Panc1 (cell line): ENCODE data around the gene NEO1.

Source experiments
- POLR2AphosphoS5 ChIP-seq: IDR thresholded peaks from 2 replicates; pipeline ENCODE4 v1.6.1; 2012; ENCODE audit warnings: mild to moderate bottlenecking, low read depth, low read length, moderate library complexity
- REST ChIP-seq, 2 experiments: IDR thresholded peaks; 2 replicates each; pipeline ENCODE4 v1.6.1; 2011 to 2012; ENCODE audit warnings: low read depth in 2 of 2, control low read depth in 1 of 2, low read length in 1 of 2, mild to moderate bottlenecking in 1 of 2, moderate library complexity in 1 of 2; ENCODE audit not compliant: insufficient read depth in 1 of 2
- SIN3A ChIP-seq: IDR thresholded peaks from 2 replicates; pipeline ENCODE4 v1.6.1; 2012; ENCODE audit warnings: low read depth, mild to moderate bottlenecking, low read length, moderate library complexity, borderline replicate concordance; ENCODE audit not compliant: insufficient read depth
- TCF7L2 ChIP-seq: IDR thresholded peaks from 2 replicates; pipeline ENCODE4 v1.6.1; 2011; ENCODE audit warnings: mild to moderate bottlenecking, low read depth, low read length, inconsistent platforms
- TF ChIP-seq, protein P1 (sequence below): fragments of 450-650 bp; IDR thresholded peaks from 2 replicates; pipeline ENCODE4 v1.5.1; 2017; ENCODE audit warnings: mild to moderate bottlenecking

DNA sequence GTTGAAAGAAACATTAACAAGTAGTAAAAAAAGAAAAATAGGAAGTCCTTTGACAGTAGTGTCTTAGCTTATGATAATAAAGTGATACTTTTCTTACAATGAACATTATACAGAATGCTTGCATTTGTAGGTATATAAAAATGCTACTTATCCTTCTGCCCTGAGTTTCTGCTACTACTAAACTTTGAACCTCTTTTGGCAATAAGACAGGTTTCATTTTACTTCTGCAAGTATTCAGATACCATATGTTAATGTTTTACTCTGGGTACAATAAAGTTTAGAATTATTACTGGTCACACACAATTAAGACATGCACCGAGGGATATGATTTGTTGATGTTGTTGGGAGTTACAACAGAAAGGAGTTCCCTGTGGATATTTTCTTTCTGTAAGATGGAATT is 57.9 kb downstream of the NEO1 start:
- TF ChIP-seq, protein P1, sequence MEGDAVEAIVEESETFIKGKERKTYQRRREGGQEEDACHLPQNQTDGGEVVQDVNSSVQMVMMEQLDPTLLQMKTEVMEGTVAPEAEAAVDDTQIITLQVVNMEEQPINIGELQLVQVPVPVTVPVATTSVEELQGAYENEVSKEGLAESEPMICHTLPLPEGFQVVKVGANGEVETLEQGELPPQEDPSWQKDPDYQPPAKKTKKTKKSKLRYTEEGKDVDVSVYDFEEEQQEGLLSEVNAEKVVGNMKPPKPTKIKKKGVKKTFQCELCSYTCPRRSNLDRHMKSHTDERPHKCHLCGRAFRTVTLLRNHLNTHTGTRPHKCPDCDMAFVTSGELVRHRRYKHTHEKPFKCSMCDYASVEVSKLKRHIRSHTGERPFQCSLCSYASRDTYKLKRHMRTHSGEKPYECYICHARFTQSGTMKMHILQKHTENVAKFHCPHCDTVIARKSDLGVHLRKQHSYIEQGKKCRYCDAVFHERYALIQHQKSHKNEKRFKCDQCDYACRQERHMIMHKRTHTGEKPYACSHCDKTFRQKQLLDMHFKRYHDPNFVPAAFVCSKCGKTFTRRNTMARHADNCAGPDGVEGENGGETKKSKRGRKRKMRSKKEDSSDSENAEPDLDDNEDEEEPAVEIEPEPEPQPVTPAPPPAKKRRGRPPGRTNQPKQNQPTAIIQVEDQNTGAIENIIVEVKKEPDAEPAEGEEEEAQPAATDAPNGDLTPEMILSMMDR: no peak
- TF ChIP-seq REST (IDR thresholded peaks at IDR 0.05; ENCODE audit: insufficient read depth in 1 of 2, low read depth in 2 of 2, low read length in 1 of 2) (no peak), POLR2AphosphoS5 (no peak), SIN3A (no peak), TCF7L2 (no peak)
